Colonic mucosa (tissue), 4 donors: Measurements from ENCODE around the gene TBL3. TPM values are rescaled to one million over a fixed set of nuclear protein-coding genes. Genes with fewer than 3 reads are reported as not detected.

Source experiments
- DNase-seq: peaks from one replicate; pipeline ENCODE4 v3.0.0-alpha.2; 2020
- H3K27ac ChIP-seq: fragments of 200-600 bp; one replicate; pipeline ENCODE4 v1.8.0; 2021
- H3K27me3 ChIP-seq: fragments of 200-600 bp; one replicate; pipeline ENCODE4 v1.8.0; 2021
- H3K36me3 ChIP-seq: fragments of 200-600 bp; one replicate; pipeline ENCODE4 v1.8.0; 2021
- H3K4me1 ChIP-seq: fragments of 200-600 bp; one replicate; pipeline ENCODE4 v1.8.0; 2021; ENCODE audit warnings: mild to moderate bottlenecking
- H3K4me3 ChIP-seq: fragments of 200-600 bp; one replicate; pipeline ENCODE4 v1.8.0; 2021
- H3K9ac ChIP-seq, 2 donors: one replicate each; pipeline ENCODE4 v1.7.0; 2013; ENCODE audit warnings: control low read depth in 2 of 2, low read depth in 2 of 2, low read length in 2 of 2
- H3K9me3 ChIP-seq: fragments of 200-600 bp; one replicate; pipeline ENCODE4 v1.8.0; 2021
- intact Hi-C: fragments of 100-400 bp; cut with DNase I; formaldehyde crosslinking; loops from one replicate; pipeline ENCODE4 v1.14.1; 2022
- total RNA-seq, 2 donors: library from RNA; stranded (reverse); fragmentation: NEBNext Ultra II Directional in 1 of 2; extraction: Animal tissue kit (Norgen Biotek cat#: 25700) in 1 of 2; gene quantifications; one replicate each; pipeline ENCODE4 v1.2.1, GENCODE V29; 2021
- TF ChIP-seq, protein P1 (sequence below): fragments of 200-600 bp; IDR thresholded peaks from one replicate; pipeline ENCODE4 v1.8.0; 2022; ENCODE audit warnings: antibody characterized with exemption, mild to moderate bottlenecking
- donor health status: healthy.
- donor health status: DM: no; HTN: no; CAD: no.
- donor health status: DM: no; HTN: no; CAD: no.

TBL3 gene
- total RNA-seq, 2 donors from 2014 or later = 19.4 to 43.1 TPM

DNA sequence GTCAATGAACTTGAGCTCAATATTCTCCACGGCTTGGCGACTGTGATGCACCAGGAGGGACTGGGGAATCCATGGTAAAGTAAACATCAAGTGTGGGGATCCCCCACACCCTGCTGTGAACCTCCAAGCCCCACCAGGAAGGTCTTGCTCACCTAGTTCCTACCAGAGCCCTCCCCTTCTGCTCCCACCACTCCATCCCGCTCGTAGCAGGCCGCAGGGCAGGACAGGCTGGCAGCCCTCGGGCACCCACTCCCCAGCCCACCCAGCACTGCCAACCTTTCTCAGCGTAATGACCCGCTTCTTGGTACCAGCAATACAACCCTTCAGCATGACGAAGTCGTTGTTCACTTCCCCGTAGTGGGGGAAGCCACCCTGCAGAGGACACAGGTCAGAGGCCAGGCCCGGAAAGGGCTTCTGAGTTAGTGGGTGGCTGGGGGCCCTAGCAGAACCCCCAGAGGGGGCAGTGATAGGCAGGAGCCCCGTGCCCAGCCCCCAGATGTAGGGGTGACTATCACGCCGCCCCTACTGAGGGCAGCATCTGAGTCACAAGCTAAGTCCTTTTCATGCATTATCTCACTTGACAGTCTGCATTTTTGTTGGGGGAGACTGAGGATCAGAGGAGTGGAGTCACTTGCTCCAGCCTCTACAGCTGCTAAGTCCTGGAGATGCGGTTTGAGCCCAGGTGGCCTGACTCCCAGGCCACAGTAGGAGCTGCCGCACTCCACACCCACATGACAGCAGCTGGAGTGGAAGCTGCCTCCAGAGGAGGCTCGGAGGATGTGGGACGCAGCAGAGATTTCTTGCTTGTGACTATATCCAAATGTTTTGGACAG, 26.1 kb upstream of the TBL3 start:
- Histone ChIP-seq H3K9ac (no peak overlapping the region), H3K27ac (no peak overlapping the region), H3K4me1 (peaks cover 9% of the 10 kb centered on the region), H3K27me3 (no peaks in the 10 kb centered on the region), H3K36me3 (no peaks in the 10 kb centered on the region), H3K4me3 (no peak overlapping the region), H3K9me3 (no peaks in the 10 kb centered on the region)
- intact Hi-C loops = no loop called here
- no peak for DNase-seq
- TF ChIP-seq, protein P1, sequence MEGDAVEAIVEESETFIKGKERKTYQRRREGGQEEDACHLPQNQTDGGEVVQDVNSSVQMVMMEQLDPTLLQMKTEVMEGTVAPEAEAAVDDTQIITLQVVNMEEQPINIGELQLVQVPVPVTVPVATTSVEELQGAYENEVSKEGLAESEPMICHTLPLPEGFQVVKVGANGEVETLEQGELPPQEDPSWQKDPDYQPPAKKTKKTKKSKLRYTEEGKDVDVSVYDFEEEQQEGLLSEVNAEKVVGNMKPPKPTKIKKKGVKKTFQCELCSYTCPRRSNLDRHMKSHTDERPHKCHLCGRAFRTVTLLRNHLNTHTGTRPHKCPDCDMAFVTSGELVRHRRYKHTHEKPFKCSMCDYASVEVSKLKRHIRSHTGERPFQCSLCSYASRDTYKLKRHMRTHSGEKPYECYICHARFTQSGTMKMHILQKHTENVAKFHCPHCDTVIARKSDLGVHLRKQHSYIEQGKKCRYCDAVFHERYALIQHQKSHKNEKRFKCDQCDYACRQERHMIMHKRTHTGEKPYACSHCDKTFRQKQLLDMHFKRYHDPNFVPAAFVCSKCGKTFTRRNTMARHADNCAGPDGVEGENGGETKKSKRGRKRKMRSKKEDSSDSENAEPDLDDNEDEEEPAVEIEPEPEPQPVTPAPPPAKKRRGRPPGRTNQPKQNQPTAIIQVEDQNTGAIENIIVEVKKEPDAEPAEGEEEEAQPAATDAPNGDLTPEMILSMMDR = no peak

DNA sequence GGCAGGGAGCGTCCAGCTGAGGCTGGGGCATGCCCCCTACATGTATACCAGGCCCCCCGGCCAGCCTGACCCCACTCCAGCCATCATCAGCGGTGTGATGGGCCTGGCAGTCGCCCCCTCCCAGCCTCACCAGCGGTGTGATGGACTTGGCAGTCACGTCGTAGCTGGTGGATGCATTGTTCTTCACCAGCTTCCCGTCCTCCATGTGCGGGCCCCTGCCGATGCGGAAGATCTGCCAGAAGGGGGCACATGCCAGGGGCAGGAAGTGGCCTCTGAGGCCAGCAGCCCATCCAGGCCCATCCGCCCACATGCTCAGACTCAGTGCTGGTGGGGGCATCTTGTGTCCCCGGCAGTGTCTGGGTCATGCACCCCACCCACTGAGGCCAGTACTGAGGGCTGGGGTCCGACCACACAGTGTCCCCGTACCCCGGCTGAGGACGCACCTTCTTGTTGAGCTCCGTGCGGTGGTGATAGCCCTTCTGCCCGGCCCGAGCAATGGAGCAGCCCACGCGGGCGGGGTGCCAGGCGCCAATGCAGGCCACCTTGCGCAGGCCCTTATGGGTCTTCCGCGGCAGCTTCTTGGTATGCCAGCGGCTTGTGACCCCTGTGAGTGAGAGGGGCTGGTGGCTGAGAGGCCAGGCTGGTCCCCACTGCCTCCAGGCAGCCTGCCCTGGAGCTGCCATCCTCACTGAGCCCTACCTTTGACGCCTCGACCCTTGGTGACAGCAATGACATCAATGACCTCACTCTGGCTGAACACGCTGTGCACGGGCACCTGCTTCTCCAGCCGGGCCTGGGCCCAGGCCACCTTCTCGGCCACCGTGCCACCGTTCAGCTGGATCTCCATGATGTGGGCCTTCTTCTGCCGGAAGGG, 25.1 kb upstream of the TBL3 start:
- H3K9me3 ChIP-seq = no peaks in the 10 kb centered on the region
- no peak for DNase-seq
- no peak overlapping the region for H3K27ac ChIP-seq
- H3K4me1 ChIP-seq = peaks cover 7% of the 10 kb centered on the region
- H3K9ac ChIP-seq = no peak overlapping the region
- no peaks in the 10 kb centered on the region for H3K36me3 ChIP-seq
- no peaks in the 10 kb centered on the region for H3K27me3 ChIP-seq
- TF ChIP-seq, protein P1 = no peak
- H3K4me3 ChIP-seq = no peak overlapping the region
- intact Hi-C loops = no loop called here

DNA sequence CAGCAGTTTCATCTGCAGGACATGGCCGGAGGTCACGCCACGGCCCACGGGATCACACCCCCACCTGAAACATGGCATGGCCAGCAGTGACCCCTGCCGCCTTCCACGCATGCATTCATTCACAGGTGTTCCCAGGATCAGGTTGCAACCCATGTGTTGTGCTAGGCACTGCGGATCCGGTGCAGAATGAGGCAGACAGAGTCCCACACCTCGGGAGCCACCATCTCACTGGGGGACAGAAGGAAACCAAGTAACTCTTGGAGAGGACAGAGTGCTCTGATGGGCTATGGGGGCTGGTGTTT, 24.5 kb upstream of the TBL3 start:
- H3K4me3 ChIP-seq = no peak overlapping the region
- no peaks in the 10 kb centered on the region for H3K9me3 ChIP-seq
- no peak overlapping the region for H3K27ac ChIP-seq
- no peak for DNase-seq
- no peak overlapping the region for H3K9ac ChIP-seq
- H3K27me3 ChIP-seq = no peaks in the 10 kb centered on the region
- intact Hi-C loops = no loop called here
- peaks cover 1% of the 10 kb centered on the region for H3K4me1 ChIP-seq
- TF ChIP-seq, protein P1 = no peak
- no peaks in the 10 kb centered on the region for H3K36me3 ChIP-seq

DNA sequence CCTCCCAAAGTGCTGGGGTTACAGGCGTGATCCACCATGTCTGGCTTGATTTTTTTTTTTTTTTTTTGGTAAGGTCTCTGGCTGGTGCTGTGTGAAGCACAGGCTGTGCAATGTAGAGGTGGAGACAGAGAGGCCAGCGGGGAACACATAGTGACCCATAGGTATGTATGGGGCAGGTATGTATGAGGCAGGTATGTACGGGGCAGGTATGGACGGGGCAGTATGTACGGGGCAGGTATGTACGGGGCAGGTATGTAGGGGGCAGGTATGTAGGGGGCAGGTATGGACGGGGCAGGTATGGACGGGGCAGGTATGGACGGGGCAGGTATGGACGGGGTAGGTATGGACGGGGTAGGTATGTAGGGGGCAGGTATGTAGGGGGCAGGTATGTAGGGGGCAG, 22.3 kb upstream of the TBL3 start:
- Histone ChIP-seq H3K27me3 (no peaks in the 10 kb centered on the region), H3K36me3 (no peaks in the 10 kb centered on the region), H3K27ac (no peak overlapping the region), H3K9ac (no peak overlapping the region), H3K4me3 (no peak overlapping the region), H3K9me3 (no peaks in the 10 kb centered on the region), H3K4me1 (no peaks in the 10 kb centered on the region)
- intact Hi-C loops = no loop called here
- no peak for DNase-seq
- TF ChIP-seq, protein P1 = no peak

DNA sequence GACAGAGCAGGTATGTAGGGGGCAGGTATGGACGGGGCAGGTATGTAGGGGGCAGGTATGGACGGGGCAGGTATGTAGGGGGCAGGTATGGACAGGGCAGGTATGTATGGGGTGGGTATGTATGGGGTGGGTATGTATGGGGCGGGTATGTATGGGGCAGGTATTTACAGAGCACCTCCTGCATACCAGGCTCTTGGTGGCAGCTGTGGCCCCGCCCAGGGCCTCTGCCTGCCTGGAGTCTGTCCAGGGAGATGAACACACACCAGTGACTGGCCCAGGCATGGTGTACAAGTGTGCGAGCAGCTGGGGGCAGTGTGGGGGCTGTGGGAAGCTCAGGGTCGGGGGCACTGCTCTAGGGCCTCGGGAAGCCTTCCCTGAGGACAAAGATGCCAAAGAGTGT, 21.8 kb upstream of the TBL3 start:
- H3K9ac ChIP-seq = no peak overlapping the region
- H3K9me3 ChIP-seq = no peaks in the 10 kb centered on the region
- H3K27ac ChIP-seq = no peak overlapping the region
- H3K36me3 ChIP-seq = no peaks in the 10 kb centered on the region
- TF ChIP-seq, protein P1 = no peak
- intact Hi-C loops = no loop called here
- no peaks in the 10 kb centered on the region for H3K4me1 ChIP-seq
- H3K27me3 ChIP-seq = no peaks in the 10 kb centered on the region
- no peak for DNase-seq
- H3K4me3 ChIP-seq = no peak overlapping the region
